ENCODE results near the gene C11orf68.
"Not testable (repeated sequence)": the region's sequence is repeated elsewhere in the genome, so short reads cannot be mapped to it uniquely, and the experiment has no call there.

C11orf68 gene

DNA sequence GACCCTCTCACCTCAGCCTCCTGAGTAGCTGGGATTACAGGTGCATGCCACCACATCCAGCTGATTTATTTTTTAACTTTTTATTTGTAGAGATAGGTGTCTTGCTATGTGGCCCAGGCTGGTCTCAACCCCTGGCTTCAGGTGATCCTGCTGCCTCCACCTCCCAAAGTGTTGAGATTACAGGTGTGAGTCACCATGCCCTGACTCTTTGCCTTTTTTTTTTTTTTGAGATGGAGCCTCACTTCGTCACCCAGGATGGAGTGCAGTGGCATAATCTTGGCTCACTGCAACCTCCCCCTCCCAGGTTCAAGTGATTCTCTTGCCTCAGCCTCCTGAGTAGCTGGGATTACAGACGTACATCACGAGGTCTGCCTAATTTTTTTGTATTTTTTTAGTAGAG, 32.8 kb upstream of the C11orf68 start:
- not testable (repeated sequence) for DNase-seq, H3K4me3 Mint-ChIP-seq, H3K27ac Mint-ChIP-seq, H3K36me3 Mint-ChIP-seq, H3K9me3 Mint-ChIP-seq
- peaks cover 33% of the 10 kb centered on the region for H3K27me3 Mint-ChIP-seq
- CTCF ChIA-PET = interaction anchor here (0.8 kb wide), 1 partner anchor 247 kb away, joined by 3 read pairs; no protein-coding TSS in a partner anchor
- H3K4me1 Mint-ChIP-seq = peaks cover 13% of the 10 kb centered on the region

DNA sequence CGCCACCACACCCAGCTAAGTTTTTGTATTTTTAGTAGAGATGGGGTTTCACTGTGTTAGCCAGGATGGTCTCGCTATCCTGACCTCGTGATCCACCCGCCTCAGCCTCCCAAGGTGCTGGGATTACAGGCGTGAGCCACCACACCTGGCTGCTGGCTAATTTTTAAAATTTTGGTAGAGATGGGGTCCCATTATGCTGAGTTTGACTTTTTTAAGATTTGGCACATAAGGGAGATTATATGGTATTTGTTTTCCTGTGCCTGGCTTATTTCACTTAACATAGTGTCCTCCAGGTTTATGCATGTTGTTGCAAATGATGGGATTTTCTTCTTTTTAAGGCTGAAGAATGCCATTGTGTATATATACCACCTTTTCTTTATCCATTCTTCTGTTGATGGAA, 31.8 kb upstream of the C11orf68 start:
- H3K27ac Mint-ChIP-seq, H3K4me3 Mint-ChIP-seq, CTCF ChIA-PET, DNase-seq, H3K36me3 Mint-ChIP-seq, H3K9me3 Mint-ChIP-seq, H3K4me1 Mint-ChIP-seq: not testable (repeated sequence)
- H3K27me3 Mint-ChIP-seq = peaks cover 34% of the 10 kb centered on the region

DNA sequence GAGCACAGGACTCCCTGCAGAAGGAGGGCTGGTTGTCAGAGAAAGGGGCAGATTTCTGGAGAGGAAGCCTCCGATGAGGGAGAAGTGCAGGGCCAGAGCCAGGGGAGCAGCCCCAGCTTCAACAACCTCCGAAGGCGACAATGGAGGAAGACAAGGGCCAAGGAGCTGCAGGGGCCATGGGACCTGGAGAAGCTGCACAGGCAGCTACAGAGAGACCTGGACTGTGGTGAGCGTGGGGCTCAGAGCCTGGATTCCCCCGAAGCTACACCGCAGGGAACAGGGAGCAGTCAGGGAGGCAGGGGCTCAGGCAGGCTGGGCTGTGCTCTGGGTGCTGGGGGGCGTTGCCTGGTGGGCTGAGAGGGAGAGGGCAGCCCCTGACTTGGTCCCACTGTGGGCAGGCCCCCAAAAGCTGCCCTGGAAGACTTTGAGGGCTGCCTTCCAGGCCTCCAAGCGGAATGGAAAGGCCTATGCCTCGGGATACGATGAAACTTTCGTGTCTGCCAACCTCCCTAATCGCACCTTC, 28.8 kb upstream of the C11orf68 start:
- no peak overlapping the region for H3K4me3 Mint-ChIP-seq
- H3K4me1 Mint-ChIP-seq = no peaks in the 10 kb centered on the region
- H3K27ac Mint-ChIP-seq = no peak overlapping the region
- H3K27me3 Mint-ChIP-seq = peaks cover 36% of the 10 kb centered on the region
- H3K36me3 Mint-ChIP-seq = no peaks in the 10 kb centered on the region
- H3K9me3 Mint-ChIP-seq = no peaks in the 10 kb centered on the region
- CTCF ChIA-PET = interaction anchor here (0.5 kb wide), 1 partner anchor 115 kb away, joined by 3 read pairs; no protein-coding TSS in a partner anchor
- no peak for DNase-seq

DNA sequence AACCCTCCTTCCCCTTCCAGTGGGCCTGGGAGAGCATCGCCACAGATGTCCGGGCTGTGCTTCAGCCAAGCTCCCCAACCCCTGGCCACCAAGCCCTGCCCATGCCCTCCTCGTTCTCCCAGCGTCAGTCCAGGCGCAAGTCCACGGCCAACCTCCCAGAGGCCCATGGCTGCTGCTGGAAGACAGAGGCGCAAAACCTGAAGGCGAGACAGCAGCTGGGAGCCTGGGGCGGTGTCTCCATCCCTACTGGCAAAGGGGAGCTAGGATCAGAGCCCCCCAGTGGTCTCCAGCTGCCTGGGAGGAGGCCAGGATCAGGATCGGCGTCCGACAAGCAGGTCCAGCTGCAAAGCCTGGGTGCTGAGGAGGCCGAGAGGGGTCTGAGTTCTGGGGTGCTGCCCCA, 28.3 kb upstream of the C11orf68 start:
- H3K36me3 Mint-ChIP-seq = no peaks in the 10 kb centered on the region
- H3K9me3 Mint-ChIP-seq = no peaks in the 10 kb centered on the region
- no peak overlapping the region for H3K27ac Mint-ChIP-seq
- no peak for DNase-seq
- CTCF ChIA-PET = interaction anchor here (0.5 kb wide), 1 partner anchor 115 kb away, joined by 3 read pairs; no protein-coding TSS in a partner anchor
- H3K27me3 Mint-ChIP-seq = peaks cover 40% of the 10 kb centered on the region
- H3K4me1 Mint-ChIP-seq = no peaks in the 10 kb centered on the region
- H3K4me3 Mint-ChIP-seq = no peak overlapping the region

DNA sequence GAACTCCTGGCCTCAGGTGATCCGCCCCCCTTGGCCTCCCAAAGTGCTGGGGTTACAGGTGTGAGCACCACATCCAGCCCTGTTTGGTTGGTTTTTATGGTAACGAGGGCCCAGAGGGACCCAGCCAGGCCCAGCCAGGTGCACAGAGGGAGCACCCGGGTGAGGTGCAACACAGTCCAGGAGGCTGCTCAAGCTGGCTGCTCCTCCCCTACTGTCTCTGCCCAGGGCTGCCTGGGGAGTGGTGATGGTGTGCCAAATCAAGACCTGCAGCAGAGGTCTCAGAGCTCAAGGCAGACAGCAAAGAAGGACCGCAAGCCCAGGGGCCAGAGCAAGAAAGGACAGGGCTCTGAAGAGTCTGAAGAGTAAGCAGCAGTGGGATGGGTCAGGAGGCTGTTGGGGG, 27.8 kb upstream of the C11orf68 start:
- no peak overlapping the region for H3K27ac Mint-ChIP-seq
- peaks cover 40% of the 10 kb centered on the region for H3K27me3 Mint-ChIP-seq
- H3K4me1 Mint-ChIP-seq = no peaks in the 10 kb centered on the region
- no peak for DNase-seq
- no peak overlapping the region for H3K4me3 Mint-ChIP-seq
- no peaks in the 10 kb centered on the region for H3K9me3 Mint-ChIP-seq
- CTCF ChIA-PET = no interaction called here
- H3K36me3 Mint-ChIP-seq = no peaks in the 10 kb centered on the region

DNA sequence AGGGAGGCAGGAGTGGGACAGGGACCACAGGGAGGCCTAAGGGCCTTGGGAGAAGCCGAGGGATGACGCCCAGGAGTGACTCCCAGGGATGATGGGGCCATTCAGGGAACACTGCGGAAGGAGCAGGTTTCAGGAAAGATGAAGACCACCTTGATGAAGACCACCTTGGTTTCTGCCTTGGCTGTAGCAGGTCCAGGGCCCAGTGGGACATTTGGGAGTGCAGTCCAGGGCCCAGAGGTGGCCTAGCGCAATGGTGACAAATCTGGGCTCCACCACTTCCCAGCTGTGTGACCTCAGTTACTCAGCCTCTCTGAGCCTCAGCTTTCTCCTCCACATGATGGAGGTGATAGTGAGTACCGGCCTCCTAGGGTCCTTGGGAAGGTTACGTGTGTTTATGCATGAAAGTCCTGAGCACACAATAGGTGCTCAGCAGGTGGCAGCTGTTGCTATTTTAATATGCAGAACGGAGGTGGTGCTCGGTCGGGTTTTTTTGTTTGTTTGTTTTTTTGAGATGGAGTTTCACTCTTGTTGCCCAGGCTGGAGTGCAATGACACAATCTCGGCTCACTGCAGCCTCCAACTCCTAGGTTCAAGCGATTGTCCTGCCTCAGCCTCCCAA, 27.2 kb upstream of the C11orf68 start:
- no peak overlapping the region for H3K4me3 Mint-ChIP-seq
- no peak for DNase-seq
- H3K36me3 Mint-ChIP-seq = no peaks in the 10 kb centered on the region
- H3K9me3 Mint-ChIP-seq = no peaks in the 10 kb centered on the region
- CTCF ChIA-PET = no interaction called here
- no peaks in the 10 kb centered on the region for H3K4me1 Mint-ChIP-seq
- no peak overlapping the region for H3K27ac Mint-ChIP-seq
- H3K27me3 Mint-ChIP-seq = peaks cover 45% of the 10 kb centered on the region

DNA sequence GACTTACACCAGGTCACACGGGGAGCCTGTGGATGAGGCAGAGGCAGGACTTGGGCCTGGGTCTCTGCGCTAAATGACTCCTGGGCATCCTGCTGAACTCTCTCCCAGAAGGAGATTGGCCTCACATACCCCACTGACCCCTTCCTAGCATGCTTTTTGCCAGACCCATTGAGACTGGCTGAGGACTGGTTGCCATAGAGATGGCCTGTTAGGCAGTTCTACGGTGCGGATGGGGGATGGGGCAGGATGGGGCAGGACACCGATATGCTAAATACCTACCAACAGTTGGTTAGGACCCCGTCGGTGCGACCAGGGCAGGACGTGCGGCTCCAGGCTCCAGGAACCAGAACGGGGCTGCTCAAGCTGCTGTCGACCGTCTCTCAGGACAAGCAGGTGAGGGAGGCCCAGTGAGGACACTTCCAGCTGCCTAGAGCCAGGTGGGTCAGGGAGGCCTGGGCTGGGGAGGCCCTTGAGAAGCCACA, 26.6 kb upstream of the C11orf68 start, which contains the start of gene TSGA10IP:
TSS of gene TSGA10IP (plus strand) at position 51 of the 482 bp plus-strand sequence. CDS start at position 247, 196 bp downstream.
- H3K27ac Mint-ChIP-seq = no peak within 1 kb of the TSS
- no peak for DNase-seq
- CTCF ChIA-PET = no interaction called here
- H3K36me3 Mint-ChIP-seq = no peaks in the 10 kb centered on the region
- no peaks in the 10 kb centered on the region for H3K9me3 Mint-ChIP-seq
- H3K4me1 Mint-ChIP-seq = no peaks in the 10 kb centered on the region
- H3K4me3 Mint-ChIP-seq = no peak within 1 kb of the TSS
- H3K27me3 Mint-ChIP-seq = peaks cover 50% of the 10 kb centered on the region

DNA sequence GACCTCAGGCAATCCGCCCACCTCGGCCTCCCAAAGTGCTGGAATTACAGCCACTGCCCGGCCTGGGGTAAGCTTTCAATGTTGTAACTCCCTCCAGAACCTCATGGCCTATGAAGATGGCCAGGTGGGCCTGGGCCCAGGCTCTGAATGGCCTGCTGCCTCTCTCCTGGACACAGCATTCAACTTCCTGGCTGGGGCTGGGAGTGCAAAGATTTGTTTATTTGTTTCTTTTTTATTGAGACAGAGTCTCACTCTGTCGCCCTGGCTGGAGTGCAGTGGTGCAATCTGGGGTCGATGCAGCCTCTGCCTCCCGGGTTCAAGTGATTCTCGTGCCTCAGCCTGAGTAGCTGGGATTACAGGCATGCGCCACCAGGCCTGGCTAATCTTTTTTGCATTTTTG, 25.9 kb upstream of the C11orf68 start:
- CTCF ChIA-PET = interaction anchor here (1.0 kb wide), 1 partner anchor 60 kb away, joined by 3 read pairs; no protein-coding TSS in a partner anchor
- no peak overlapping the region for H3K4me3 Mint-ChIP-seq
- H3K4me1 Mint-ChIP-seq = no peaks in the 10 kb centered on the region
- H3K9me3 Mint-ChIP-seq = no peaks in the 10 kb centered on the region
- H3K27me3 Mint-ChIP-seq = peaks cover 52% of the 10 kb centered on the region
- H3K27ac Mint-ChIP-seq = no peak overlapping the region
- DNase-seq = no peak
- H3K36me3 Mint-ChIP-seq = no peaks in the 10 kb centered on the region

DNA sequence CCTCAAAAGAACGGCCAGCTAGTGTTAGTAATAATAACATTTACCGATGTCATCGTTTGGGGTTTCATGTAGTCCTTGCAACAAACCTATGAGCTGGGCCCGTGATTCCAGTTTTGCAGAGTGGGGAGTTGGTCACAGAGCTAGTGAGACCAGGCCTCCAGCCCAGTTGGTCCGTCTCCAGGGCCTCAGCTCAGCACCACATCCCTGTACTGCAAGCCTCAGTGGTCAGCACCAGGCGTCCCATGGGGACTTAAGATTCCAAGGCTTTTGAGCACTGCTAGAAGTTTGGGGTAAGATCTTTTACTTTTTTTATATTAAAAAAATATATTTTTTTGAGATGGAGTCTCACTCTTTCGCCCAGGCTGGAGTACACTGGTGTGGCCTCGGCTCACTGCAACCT, 25.3 kb upstream of the C11orf68 start:
- CTCF ChIA-PET = interaction anchor here (1.0 kb wide), 1 partner anchor 60 kb away, joined by 3 read pairs; no protein-coding TSS in a partner anchor
- H3K4me3 Mint-ChIP-seq = no peak overlapping the region
- no peaks in the 10 kb centered on the region for H3K36me3 Mint-ChIP-seq
- H3K4me1 Mint-ChIP-seq = no peaks in the 10 kb centered on the region
- no peak for DNase-seq
- H3K9me3 Mint-ChIP-seq = no peaks in the 10 kb centered on the region
- no peak overlapping the region for H3K27ac Mint-ChIP-seq
- peaks cover 54% of the 10 kb centered on the region for H3K27me3 Mint-ChIP-seq

DNA sequence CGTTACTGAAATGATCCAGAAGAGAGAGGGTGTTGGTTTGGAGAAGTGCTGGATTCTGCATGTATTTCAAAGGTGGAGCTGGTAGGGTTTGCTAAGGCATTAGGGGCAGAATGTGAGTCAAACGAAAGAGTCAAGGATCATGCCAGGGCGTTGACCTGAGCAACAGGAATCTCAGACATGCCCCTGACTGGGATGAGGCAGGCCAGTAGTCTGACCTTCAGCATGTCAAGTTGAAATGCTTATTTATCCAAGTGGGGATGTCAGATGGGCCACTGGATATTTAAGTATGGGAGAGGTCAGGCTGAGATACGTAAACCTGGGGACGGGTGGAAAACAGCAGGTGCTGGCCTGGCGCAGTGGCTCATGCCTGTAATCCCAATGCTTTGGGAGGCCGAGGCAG, 23.7 kb upstream of the C11orf68 start:
- no peak for DNase-seq
- H3K27me3 Mint-ChIP-seq = peaks cover 55% of the 10 kb centered on the region
- no peaks in the 10 kb centered on the region for H3K36me3 Mint-ChIP-seq
- no peak overlapping the region for H3K4me3 Mint-ChIP-seq
- CTCF ChIA-PET = interaction anchor here (1.3 kb wide), 1 partner anchor 11 kb away, joined by 6 read pairs; no protein-coding TSS in a partner anchor
- H3K9me3 Mint-ChIP-seq = no peaks in the 10 kb centered on the region
- H3K27ac Mint-ChIP-seq = no peak overlapping the region
- no peaks in the 10 kb centered on the region for H3K4me1 Mint-ChIP-seq

DNA sequence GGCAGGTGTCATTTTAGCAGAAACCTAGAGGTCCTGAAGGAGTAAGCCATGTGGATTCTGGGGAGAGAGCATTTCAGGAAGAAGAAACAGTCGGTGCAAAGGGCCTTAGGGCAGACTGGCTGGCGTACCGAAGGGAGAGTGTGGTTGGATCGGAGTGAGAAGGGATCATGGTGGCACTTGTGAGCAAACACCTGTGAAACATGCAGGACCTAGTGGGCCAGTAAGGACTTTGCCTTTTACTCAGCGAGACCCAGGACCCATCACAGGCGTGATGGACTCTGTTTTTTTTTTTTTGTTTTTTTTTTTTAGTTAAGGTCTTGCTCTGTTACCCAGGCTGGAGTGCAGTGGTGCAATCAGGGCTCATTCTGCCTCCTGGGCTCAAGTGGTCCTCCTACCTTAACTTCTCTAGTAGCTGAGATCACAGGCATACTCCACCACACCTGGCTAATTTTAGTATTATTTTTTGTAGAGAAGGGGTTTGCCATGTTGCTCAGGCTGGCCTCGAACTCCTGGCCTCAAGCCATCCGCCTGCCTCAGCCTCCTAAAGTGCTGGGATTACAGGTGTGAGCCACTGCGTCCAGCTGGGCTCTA, 23.0 kb upstream of the C11orf68 start:
- Mint-ChIP-seq H3K36me3 (no peaks in the 10 kb centered on the region), H3K27ac (no peak overlapping the region), H3K4me3 (no peak overlapping the region)

DNA sequence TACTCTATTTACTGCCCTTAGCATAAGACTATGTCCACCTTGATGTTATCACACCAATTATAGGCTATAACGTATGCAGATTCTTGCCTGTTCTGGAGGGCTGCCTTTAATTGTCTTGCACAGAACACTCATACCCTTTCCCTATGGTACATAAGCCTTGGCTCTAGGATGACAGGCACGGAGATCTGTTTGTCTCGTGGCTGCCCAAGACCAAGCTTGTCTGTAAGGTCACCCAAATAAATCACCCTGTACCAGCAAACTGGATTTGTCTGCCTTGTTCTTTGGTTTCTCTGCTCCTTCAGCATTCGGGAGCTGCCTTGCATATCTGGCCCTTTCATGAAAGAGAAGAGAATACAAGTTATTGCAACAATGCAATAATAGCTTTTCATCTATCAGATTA, 18.9 kb upstream of the C11orf68 start:
- CTCF ChIA-PET = no interaction called here
- H3K4me3 Mint-ChIP-seq = no peak overlapping the region
- DNase-seq = no peak
- no peaks in the 10 kb centered on the region for H3K9me3 Mint-ChIP-seq
- H3K27me3 Mint-ChIP-seq = peaks cover 45% of the 10 kb centered on the region
- no peaks in the 10 kb centered on the region for H3K36me3 Mint-ChIP-seq
- no peak overlapping the region for H3K27ac Mint-ChIP-seq
- no peaks in the 10 kb centered on the region for H3K4me1 Mint-ChIP-seq

More for the DNA sequence above, 23.0 kb upstream of the C11orf68 start:
- CTCF ChIA-PET = interaction anchor here (1.3 kb wide), 1 partner anchor 10 kb away, joined by 6 read pairs; no protein-coding TSS in a partner anchor
- H3K9me3 Mint-ChIP-seq = no peaks in the 10 kb centered on the region
- DNase-seq = no peak
- H3K4me1 Mint-ChIP-seq = no peaks in the 10 kb centered on the region
- H3K27me3 Mint-ChIP-seq = peaks cover 53% of the 10 kb centered on the region

DNA sequence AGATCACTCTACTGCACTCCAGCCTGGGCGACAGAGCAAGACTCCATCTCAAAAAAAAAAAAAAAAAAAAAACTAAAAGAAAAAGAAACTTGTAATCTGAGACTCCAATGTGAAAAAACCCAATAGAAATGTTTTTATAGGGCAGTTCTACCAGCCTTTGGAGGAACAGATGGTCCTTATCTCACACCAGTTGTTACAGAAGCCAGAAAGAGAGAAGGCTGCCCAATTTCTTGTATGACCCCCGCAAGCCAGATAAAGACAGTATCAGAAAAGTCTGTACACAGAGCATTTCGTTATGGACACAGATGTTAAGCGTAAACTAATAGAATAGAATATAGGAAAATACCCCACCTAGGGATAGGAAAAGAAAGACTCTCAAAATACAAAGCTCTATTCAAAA, 15.2 kb upstream of the C11orf68 start:
- Mint-ChIP-seq H3K36me3 (no peaks in the 10 kb centered on the region), H3K9me3 (no peaks in the 10 kb centered on the region), H3K4me1 (peaks cover 29% of the 10 kb centered on the region), H3K4me3 (no peak overlapping the region), H3K27me3 (peaks cover 16% of the 10 kb centered on the region), H3K27ac (no peak overlapping the region)
- CTCF ChIA-PET = interaction anchor here (1.2 kb wide), 1 partner anchor 56 kb away, joined by 3 read pairs; no protein-coding TSS in a partner anchor
- DNase-seq = no peak

DNA sequence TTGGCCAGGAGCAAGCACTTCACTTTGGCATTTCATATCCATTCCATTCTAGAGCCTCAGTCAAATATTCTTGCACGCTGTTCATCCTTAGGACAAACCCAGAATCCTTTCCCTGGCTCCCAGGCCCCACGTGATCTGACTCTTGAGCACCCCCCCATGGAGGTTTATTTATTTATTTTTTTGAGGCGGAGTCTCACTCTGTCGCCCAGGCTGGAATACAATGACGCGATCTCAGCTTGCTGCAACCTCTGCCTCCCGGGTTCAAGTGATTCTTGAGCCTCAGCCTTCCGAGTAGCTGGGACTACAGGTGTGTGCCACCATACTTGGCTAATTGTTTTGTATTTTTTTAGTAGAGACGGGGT, 13.7 kb upstream of the C11orf68 start:
- DNase-seq = no peak
- Mint-ChIP-seq H3K4me3 (no peak overlapping the region), H3K27ac (no peak overlapping the region)

More for the DNA sequence above, 13.7 kb upstream of the C11orf68 start:
- CTCF ChIA-PET = interaction anchor here (1.1 to 3.9 kb wide), 4 partner anchors 10 to 48 kb away, joined by 3 to 21 read pairs (median 6); partner anchors contain the start of gene FIBP
- Mint-ChIP-seq H3K4me1 (peaks cover 43% of the 10 kb centered on the region), H3K27me3 (peaks cover 5% of the 10 kb centered on the region), H3K36me3 (peaks cover 2% of the 10 kb centered on the region), H3K9me3 (no peaks in the 10 kb centered on the region)
